GM23338 (cell line): ENCODE results near the gene NR4A2. TPM values are rescaled to one million over a fixed set of nuclear protein-coding genes. Genes with fewer than 3 reads are reported as not detected.

Experiments
- ATAC-seq: fragments of 200-7000 bp; cut with Tn5 transposase; 3 replicates; pipeline ENCODE4 v1.9.1; 2020
- DNase-seq: peaks from one replicate; pipeline ENCODE4 v3.0.0-alpha.2; 2015; ENCODE audit warnings: low spot score
- H2AFZ ChIP-seq: fragments of 200-600 bp; sonication (generic); 2 replicates; pipeline ENCODE4 v1.8.0; 2016; ENCODE audit warnings: antibody characterized with exemption, mild to moderate bottlenecking, moderate library complexity
- H3F3A ChIP-seq: fragments of 200-600 bp; sonication (generic); replicated peaks from 2 replicates; pipeline ENCODE4 v1.8.0; 2017; ENCODE audit warnings: antibody characterized with exemption, mixed run types, low read depth
- H3K27ac ChIP-seq: fragments of 200-600 bp; sonication (generic); 2 replicates; pipeline ENCODE4 v1.6.1; 2016; ENCODE audit warnings: low read depth
- H3K27me3 ChIP-seq: fragments of 200-600 bp; sonication (generic); 2 replicates; pipeline ENCODE4 v1.8.0; 2016; ENCODE audit warnings: mild to moderate bottlenecking, mixed run types, moderate library complexity; ENCODE audit not compliant: insufficient read depth
- H3K36me3 ChIP-seq: fragments of 200-600 bp; sonication (generic); 2 replicates; pipeline ENCODE4 v1.8.0; 2016; ENCODE audit warnings: mild to moderate bottlenecking; ENCODE audit not compliant: insufficient read depth
- H3K4me1 ChIP-seq: fragments of 200-600 bp; sonication (generic); 2 replicates; pipeline ENCODE4 v1.8.0; 2016; ENCODE audit warnings: mild to moderate bottlenecking, moderate library complexity; ENCODE audit not compliant: insufficient read depth
- H3K4me2 ChIP-seq: fragments of 200-600 bp; sonication (generic); 2 replicates; pipeline ENCODE4 v1.7.1; 2017; ENCODE audit warnings: mixed run types
- H3K4me3 ChIP-seq: fragments of 200-600 bp; sonication (generic); 2 replicates; pipeline ENCODE4 v1.6.1; 2016; ENCODE audit warnings: mixed run types
- H3K79me2 ChIP-seq: fragments of 200-600 bp; sonication (generic); replicated peaks from 2 replicates; pipeline ENCODE4 v1.8.0; 2017; ENCODE audit warnings: mild to moderate bottlenecking; ENCODE audit not compliant: insufficient read depth
- H3K9me2 ChIP-seq: fragments of 200-600 bp; sonication (generic); 2 replicates; pipeline ENCODE4 v1.8.0; 2017; ENCODE audit not compliant: insufficient read depth
- H4K20me1 ChIP-seq: fragments of 200-600 bp; sonication (generic); replicated peaks from 2 replicates; pipeline ENCODE4 v1.8.0; 2017; ENCODE audit warnings: mild to moderate bottlenecking; ENCODE audit not compliant: insufficient read depth
- H3K27ac Mint-ChIP-seq: 2 replicates; pipeline ENCODE4 v1.8.0; 2020; ENCODE audit warnings: inconsistent platforms, mild to moderate bottlenecking, moderate library complexity, mixed read lengths
- H3K27me3 Mint-ChIP-seq: 3 replicates; pipeline ENCODE4 v1.8.0; 2022; ENCODE audit warnings: low read depth, mild to moderate bottlenecking, moderate library complexity, mixed read lengths, inconsistent platforms; ENCODE audit not compliant: insufficient read depth, poor library complexity
- H3K36me3 Mint-ChIP-seq: 3 replicates; pipeline ENCODE4 v1.8.0; 2021; ENCODE audit warnings: low read depth, mild to moderate bottlenecking, inconsistent platforms, moderate library complexity, mixed read lengths
- H3K4me1 Mint-ChIP-seq: 3 replicates; pipeline ENCODE4 v1.8.0; 2020; ENCODE audit warnings: mild to moderate bottlenecking, inconsistent platforms, mixed read lengths
- H3K4me3 Mint-ChIP-seq: 3 replicates; pipeline ENCODE4 v1.8.0; 2021; ENCODE audit warnings: moderate library complexity, mild to moderate bottlenecking, inconsistent platforms, mixed read lengths
- H3K9me3 Mint-ChIP-seq: 3 replicates; pipeline ENCODE4 v1.8.0; 2020; ENCODE audit warnings: moderate library complexity, mild to moderate bottlenecking, inconsistent platforms, mixed read lengths
- EZH2 ChIP-seq: fragments of 200-600 bp; sonication (generic); IDR thresholded peaks from one replicate; pipeline ENCODE4 v1.8.0; 2017; ENCODE audit warnings: antibody characterized with exemption, mild to moderate bottlenecking, low read depth; ENCODE audit not compliant: unreplicated experiment
- EZH2phosphoT487 ChIP-seq: fragments of 200-600 bp; sonication (generic); IDR thresholded peaks from one replicate; pipeline ENCODE4 v1.8.1; 2018; ENCODE audit warnings: antibody characterized with exemption; ENCODE audit not compliant: unreplicated experiment
- NANOG ChIP-seq: IDR thresholded peaks from 2 replicates; pipeline ENCODE4 v1.6.1; 2016; ENCODE audit warnings: antibody characterized with exemption, borderline replicate concordance
- POLR2AphosphoS5 ChIP-seq: IDR thresholded peaks from 2 replicates; pipeline ENCODE4 v1.6.1; 2016; ENCODE audit warnings: antibody characterized with exemption, low read depth
- ZNF331 ChIP-seq: fragments of 250-450 bp; sonication (Bioruptor Pico); IDR thresholded peaks from 2 replicates; pipeline ENCODE4 v1.5.0; 2020; ENCODE audit warnings: low read depth, mild to moderate bottlenecking, moderate library complexity
- polyA plus RNA-seq: library from polyadenylated mRNA; unstranded; fragments of >200 nt; fragmentation: Nextera tagmentation; extraction: Ambion mirVana; gene quantifications from 2 replicates; pipeline ENCODE4 v1.2.1, GENCODE V29; 2016
- total RNA-seq: library from RNA; depleted of rRNA; stranded (reverse); fragments of >200 nt; shearing (Covaris generic); gene quantifications from 2 replicates; pipeline ENCODE4 v1.2.3, GENCODE V29; 2014
- TF ChIP-seq, protein P1 (sequence below): fragments of 250-450 bp; sonication (Bioruptor Pico); IDR thresholded peaks from 2 replicates; pipeline ENCODE4 v1.5.0; 2020; ENCODE audit warnings: mild to moderate bottlenecking, moderate library complexity
- TF ChIP-seq, protein P2 (sequence below): IDR thresholded peaks from one replicate; pipeline ENCODE4 v1.6.1; 2018; ENCODE audit warnings: antibody characterized with exemption; ENCODE audit not compliant: unreplicated experiment
- TF ChIP-seq, protein P3 (sequence below), 2 experiments: fragments of 200-600 bp in 1 of 2; sonication (generic) in 1 of 2; conservative IDR thresholded peaks; 2 replicates each; pipeline versions ENCODE4 v1.5.1 to v1.6.1; 2016 to 2017; ENCODE audit warnings: antibody characterized with exemption in 2 of 2, low read depth in 2 of 2, mild to moderate bottlenecking in 2 of 2, moderate library complexity in 1 of 2
- TF ChIP-seq, protein P4 (sequence below): IDR thresholded peaks from 2 replicates; pipeline ENCODE4 v1.6.1; 2016; ENCODE audit warnings: antibody characterized with exemption

NR4A2 gene
- total and polyA plus RNA-seq, 2 experiments from 2014 or later = 0.49 to 0.71 TPM

DNA sequence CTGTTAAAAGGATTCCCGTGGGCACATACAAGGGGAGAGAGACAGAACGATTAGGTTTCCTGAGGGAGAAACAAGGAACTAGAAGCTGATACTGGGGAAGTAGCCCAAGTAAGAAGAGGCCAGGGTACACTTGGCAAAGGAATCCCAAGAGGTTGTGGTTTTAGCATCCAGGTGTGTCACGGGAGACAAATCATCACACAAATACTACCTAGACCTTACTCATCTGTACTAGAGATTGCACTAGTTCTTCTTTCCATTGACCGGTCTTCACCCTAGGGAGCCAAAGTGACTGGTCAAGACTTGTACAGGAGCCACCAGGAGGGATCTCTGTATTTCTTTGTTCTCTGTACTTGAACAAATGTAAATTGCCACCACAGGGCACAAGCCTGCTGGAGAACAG, 14.2 kb upstream of the NR4A2 start:
- Histone ChIP-seq H3K79me2 (no peaks in the 10 kb centered on the region), H3K36me3 (no peaks in the 10 kb centered on the region), H3K27ac (no peak overlapping the region), H4K20me1 (no peaks in the 10 kb centered on the region; the same call in 1 of the 2 replicates), H3K4me2 (no peak overlapping the region), H3K4me3 (no peak overlapping the region), H3K9me2 (no peaks in the 10 kb centered on the region), H2AFZ (no peak overlapping the region), H3F3A (no peaks in the 10 kb centered on the region), H3K27me3 (peaks cover 24% of the 10 kb centered on the region), H3K4me1 (peaks cover 8% of the 10 kb centered on the region)
- peaks cover 15% of the 10 kb centered on the region; the same call in 2 of the 3 replicates for H3K4me1 Mint-ChIP-seq
- no peak overlapping the region for H3K27ac Mint-ChIP-seq
- peaks cover 3% of the 10 kb centered on the region; the same call in 1 of the 3 replicates for H3K9me3 Mint-ChIP-seq
- peaks cover under 1% of the 10 kb centered on the region for H3K27me3 Mint-ChIP-seq
- DNase-seq (no peak), ATAC-seq (no peak)
- no peak overlapping the region for H3K4me3 Mint-ChIP-seq
- no peaks in the 10 kb centered on the region for H3K36me3 Mint-ChIP-seq
- TF ChIP-seq POLR2AphosphoS5 (no peak), EZH2phosphoT487 (no peak), EZH2 (no peak), NANOG (no peak), ZNF331 (no peak)
- TF ChIP-seq, protein P1, sequence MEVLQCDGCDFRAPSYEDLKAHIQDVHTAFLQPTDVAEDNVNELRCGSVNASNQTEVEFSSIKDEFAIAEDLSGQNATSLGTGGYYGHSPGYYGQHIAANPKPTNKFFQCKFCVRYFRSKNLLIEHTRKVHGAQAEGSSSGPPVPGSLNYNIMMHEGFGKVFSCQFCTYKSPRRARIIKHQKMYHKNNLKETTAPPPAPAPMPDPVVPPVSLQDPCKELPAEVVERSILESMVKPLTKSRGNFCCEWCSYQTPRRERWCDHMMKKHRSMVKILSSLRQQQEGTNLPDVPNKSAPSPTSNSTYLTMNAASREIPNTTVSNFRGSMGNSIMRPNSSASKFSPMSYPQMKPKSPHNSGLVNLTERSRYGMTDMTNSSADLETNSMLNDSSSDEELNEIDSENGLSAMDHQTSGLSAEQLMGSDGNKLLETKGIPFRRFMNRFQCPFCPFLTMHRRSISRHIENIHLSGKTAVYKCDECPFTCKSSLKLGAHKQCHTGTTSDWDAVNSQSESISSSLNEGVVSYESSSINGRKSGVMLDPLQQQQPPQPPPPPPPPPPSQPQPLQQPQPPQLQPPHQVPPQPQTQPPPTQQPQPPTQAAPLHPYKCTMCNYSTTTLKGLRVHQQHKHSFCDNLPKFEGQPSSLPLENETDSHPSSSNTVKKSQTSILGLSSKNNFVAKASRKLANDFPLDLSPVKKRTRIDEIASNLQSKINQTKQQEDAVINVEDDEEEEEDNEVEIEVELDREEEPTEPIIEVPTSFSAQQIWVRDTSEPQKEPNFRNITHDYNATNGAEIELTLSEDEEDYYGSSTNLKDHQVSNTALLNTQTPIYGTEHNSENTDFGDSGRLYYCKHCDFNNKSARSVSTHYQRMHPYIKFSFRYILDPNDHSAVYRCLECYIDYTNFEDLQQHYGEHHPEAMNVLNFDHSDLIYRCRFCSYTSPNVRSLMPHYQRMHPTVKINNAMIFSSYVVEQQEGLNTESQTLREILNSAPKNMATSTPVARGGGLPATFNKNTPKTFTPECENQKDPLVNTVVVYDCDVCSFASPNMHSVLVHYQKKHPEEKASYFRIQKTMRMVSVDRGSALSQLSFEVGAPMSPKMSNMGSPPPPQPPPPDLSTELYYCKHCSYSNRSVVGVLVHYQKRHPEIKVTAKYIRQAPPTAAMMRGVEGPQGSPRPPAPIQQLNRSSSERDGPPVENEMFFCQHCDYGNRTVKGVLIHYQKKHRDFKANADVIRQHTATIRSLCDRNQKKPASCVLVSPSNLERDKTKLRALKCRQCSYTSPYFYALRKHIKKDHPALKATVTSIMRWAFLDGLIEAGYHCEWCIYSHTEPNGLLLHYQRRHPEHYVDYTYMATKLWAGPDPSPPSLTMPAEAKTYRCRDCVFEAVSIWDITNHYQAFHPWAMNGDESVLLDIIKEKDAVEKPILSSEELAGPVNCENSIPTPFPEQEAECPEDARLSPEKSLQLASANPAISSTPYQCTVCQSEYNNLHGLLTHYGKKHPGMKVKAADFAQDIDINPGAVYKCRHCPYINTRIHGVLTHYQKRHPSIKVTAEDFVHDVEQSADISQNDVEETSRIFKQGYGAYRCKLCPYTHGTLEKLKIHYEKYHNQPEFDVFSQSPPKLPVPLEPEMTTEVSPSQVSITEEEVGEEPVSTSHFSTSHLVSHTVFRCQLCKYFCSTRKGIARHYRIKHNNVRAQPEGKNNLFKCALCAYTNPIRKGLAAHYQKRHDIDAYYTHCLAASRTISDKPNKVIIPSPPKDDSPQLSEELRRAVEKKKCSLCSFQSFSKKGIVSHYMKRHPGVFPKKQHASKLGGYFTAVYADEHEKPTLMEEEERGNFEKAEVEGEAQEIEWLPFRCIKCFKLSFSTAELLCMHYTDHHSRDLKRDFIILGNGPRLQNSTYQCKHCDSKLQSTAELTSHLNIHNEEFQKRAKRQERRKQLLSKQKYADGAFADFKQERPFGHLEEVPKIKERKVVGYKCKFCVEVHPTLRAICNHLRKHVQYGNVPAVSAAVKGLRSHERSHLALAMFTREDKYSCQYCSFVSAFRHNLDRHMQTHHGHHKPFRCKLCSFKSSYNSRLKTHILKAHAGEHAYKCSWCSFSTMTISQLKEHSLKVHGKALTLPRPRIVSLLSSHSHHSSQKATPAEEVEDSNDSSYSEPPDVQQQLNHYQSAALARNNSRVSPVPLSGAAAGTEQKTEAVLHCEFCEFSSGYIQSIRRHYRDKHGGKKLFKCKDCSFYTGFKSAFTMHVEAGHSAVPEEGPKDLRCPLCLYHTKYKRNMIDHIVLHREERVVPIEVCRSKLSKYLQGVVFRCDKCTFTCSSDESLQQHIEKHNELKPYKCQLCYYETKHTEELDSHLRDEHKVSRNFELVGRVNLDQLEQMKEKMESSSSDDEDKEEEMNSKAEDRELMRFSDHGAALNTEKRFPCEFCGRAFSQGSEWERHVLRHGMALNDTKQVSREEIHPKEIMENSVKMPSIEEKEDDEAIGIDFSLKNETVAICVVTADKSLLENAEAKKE (CRISPR knock-in tag) = no peak
- TF ChIP-seq, protein P2, sequence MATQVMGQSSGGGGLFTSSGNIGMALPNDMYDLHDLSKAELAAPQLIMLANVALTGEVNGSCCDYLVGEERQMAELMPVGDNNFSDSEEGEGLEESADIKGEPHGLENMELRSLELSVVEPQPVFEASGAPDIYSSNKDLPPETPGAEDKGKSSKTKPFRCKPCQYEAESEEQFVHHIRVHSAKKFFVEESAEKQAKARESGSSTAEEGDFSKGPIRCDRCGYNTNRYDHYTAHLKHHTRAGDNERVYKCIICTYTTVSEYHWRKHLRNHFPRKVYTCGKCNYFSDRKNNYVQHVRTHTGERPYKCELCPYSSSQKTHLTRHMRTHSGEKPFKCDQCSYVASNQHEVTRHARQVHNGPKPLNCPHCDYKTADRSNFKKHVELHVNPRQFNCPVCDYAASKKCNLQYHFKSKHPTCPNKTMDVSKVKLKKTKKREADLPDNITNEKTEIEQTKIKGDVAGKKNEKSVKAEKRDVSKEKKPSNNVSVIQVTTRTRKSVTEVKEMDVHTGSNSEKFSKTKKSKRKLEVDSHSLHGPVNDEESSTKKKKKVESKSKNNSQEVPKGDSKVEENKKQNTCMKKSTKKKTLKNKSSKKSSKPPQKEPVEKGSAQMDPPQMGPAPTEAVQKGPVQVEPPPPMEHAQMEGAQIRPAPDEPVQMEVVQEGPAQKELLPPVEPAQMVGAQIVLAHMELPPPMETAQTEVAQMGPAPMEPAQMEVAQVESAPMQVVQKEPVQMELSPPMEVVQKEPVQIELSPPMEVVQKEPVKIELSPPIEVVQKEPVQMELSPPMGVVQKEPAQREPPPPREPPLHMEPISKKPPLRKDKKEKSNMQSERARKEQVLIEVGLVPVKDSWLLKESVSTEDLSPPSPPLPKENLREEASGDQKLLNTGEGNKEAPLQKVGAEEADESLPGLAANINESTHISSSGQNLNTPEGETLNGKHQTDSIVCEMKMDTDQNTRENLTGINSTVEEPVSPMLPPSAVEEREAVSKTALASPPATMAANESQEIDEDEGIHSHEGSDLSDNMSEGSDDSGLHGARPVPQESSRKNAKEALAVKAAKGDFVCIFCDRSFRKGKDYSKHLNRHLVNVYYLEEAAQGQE = no peak
- TF ChIP-seq, protein P3, sequence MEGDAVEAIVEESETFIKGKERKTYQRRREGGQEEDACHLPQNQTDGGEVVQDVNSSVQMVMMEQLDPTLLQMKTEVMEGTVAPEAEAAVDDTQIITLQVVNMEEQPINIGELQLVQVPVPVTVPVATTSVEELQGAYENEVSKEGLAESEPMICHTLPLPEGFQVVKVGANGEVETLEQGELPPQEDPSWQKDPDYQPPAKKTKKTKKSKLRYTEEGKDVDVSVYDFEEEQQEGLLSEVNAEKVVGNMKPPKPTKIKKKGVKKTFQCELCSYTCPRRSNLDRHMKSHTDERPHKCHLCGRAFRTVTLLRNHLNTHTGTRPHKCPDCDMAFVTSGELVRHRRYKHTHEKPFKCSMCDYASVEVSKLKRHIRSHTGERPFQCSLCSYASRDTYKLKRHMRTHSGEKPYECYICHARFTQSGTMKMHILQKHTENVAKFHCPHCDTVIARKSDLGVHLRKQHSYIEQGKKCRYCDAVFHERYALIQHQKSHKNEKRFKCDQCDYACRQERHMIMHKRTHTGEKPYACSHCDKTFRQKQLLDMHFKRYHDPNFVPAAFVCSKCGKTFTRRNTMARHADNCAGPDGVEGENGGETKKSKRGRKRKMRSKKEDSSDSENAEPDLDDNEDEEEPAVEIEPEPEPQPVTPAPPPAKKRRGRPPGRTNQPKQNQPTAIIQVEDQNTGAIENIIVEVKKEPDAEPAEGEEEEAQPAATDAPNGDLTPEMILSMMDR (conservative IDR thresholded peaks at IDR 0.05; ENCODE audit: low read depth in 2 of 2) = no peak
- TF ChIP-seq, protein P4, sequence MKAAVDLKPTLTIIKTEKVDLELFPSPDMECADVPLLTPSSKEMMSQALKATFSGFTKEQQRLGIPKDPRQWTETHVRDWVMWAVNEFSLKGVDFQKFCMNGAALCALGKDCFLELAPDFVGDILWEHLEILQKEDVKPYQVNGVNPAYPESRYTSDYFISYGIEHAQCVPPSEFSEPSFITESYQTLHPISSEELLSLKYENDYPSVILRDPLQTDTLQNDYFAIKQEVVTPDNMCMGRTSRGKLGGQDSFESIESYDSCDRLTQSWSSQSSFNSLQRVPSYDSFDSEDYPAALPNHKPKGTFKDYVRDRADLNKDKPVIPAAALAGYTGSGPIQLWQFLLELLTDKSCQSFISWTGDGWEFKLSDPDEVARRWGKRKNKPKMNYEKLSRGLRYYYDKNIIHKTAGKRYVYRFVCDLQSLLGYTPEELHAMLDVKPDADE = no peak
